Measurements from ENCODE around the gene RIMS1.

Gene RIMS1, protein sequence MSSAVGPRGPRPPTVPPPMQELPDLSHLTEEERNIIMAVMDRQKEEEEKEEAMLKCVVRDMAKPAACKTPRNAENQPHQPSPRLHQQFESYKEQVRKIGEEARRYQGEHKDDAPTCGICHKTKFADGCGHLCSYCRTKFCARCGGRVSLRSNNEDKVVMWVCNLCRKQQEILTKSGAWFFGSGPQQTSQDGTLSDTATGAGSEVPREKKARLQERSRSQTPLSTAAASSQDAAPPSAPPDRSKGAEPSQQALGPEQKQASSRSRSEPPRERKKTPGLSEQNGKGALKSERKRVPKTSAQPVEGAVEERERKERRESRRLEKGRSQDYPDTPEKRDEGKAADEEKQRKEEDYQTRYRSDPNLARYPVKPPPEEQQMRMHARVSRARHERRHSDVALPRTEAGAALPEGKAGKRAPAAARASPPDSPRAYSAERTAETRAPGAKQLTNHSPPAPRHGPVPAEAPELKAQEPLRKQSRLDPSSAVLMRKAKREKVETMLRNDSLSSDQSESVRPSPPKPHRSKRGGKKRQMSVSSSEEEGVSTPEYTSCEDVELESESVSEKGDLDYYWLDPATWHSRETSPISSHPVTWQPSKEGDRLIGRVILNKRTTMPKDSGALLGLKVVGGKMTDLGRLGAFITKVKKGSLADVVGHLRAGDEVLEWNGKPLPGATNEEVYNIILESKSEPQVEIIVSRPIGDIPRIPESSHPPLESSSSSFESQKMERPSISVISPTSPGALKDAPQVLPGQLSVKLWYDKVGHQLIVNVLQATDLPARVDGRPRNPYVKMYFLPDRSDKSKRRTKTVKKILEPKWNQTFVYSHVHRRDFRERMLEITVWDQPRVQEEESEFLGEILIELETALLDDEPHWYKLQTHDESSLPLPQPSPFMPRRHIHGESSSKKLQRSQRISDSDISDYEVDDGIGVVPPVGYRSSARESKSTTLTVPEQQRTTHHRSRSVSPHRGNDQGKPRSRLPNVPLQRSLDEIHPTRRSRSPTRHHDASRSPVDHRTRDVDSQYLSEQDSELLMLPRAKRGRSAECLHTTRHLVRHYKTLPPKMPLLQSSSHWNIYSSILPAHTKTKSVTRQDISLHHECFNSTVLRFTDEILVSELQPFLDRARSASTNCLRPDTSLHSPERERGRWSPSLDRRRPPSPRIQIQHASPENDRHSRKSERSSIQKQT (N-terminal part only)

DNA sequence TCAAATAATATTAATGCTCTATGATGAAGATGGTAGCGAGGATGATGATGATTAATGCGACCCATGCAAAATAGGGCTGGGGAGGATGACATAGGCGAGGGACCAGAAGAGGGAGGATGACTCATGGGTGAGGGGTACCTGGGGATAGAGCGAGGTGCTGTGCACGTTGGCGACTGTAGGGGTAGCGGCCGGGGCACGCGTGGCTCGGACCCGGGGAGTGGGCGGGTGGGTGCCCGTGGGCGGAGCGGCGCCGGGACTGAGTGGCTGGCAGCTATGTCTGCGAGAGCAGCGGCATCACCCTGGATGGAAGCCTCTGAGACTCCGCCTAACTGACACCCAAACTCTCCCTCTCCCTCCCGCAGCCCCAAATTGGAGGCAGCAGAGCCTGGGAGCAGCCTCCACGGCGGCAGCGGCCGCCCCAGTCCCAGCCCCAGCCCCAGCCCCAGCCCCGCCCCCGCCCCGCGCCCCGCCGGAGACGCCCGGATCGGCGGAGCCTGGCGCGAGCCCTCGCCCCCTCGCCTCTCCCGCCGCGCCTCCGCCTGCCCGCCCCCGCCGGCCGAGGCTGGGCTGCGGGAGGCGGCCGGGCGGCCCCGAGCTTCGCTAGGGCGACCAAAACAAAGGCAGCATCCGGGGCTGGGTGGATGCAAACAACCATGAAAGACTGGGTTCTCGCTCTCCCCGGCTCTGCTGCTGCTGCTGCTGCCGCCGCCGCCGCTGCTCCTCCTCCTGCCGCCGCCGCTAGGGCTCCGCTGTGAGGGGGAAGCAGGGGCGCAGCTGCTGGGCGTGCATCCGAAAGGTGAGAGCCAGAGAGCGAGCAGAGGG is at the start of gene RIMS1:
Gene RIMS1, plus strand, starts transcription at position 367 of the 822 bp plus-strand sequence. CDS start 474 bp downstream, outside the sequence.
- DNase-seq: no peak

DNA sequence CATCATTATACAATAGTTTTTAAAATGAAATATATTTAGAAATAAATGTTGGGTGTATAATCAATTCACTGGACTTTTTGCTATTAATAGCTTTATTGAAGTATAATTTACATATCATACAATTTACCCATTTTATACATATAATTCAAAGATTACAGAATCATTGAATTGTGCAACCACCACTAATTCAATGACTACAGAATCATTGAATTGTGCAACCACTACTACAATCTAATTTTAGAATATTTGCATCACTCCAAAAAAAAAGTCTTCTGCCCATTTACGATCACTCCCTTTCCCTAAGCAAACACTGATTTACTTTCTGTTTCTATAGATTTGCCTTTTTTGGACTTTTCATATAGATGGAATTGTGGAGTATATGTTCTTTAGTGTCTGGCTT is 35.1 kb upstream of the RIMS1 start:
- DNase-seq: no peak

DNA sequence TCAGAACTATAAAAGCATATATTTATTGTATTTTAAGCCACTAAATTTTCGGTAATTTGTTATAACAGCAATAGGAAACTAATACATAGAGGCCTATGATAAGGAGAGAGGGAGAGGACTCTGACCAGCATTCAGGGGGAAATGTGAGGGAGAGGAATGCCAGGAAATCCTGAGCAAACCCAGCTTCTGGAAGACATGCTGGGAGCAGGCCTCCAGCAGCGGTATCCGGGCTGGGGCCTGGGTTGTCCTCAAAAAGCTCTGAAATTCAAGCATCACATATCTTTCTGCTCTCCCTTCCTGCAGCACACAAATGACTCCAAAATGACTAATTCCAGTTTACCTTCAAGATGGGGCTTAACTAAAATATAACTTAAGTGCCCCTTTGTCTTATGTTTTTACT is 33.4 kb upstream of the RIMS1 start:
- DNase-seq: no peak

DNA sequence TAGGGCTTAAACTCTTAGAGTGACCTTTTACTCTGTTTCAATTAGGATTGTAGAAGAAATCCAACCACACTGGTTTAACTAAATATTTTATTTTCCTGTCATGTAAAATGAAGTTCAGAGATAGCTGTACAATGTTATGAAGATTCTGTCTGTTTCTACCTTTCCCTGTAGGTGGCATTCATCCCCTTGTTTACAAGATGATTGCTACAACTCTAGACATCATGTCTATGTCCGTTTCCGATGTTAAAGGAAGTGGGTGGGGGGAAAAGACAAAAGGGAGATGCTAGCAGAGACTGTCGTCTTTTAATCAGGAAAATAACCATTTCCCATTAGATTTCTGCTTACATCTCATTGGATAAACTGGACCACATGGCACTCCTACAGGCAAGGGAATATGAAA is 30.9 kb upstream of the RIMS1 start:
- DNase-seq: no peak

DNA sequence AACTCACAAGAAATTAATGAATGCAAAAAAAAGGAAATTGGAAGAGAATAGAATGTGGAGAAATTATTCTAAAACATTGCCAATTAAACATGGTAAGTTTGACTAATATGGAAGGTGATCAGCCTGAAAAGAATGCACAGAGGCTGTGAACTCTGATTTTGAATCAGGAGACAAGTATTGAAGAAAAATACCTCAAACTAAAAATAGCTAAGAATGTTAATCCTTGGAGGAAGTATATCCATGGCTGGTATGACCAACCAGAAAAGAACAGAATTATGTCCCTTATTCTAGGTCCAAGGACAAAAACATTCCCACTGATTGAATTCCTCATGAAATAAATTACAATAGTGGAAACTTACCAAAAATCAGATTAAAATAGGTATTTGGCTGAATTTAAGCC is 7.3 kb upstream of the RIMS1 start:
- no peak for DNase-seq

DNA sequence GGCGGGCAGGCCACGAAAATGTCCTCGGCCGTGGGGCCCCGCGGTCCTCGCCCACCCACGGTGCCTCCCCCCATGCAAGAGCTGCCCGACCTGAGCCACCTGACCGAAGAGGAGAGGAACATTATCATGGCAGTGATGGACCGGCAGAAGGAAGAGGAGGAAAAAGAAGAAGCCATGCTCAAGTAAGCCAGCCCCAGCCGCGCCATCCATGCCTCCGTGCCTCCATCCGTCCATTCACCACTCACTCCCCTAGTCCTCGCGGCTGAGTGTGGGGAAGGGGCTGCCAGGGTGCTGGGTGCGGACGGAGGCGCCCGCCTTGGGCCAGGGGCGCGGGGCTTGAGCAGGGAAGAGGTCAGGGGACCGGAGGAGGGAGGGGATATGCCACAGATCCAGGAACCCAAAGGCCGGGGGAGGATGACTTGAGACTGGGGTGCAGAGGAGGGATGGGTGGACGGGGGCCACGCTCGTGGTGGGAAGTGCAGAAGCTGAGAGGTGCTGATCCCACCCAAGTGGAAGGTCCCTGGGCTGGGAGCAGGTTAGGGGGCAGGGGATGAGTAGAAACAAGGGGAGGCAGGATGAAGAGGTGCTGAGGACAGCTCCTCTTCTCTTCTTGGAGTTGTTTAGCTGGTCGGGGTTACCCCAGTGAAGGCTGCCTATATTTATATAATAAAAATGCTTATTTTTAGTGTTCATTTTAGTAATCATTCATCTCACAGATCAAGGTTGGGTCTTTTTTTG is 825 bp downstream of the RIMS1 start:
- no peak for DNase-seq

DNA sequence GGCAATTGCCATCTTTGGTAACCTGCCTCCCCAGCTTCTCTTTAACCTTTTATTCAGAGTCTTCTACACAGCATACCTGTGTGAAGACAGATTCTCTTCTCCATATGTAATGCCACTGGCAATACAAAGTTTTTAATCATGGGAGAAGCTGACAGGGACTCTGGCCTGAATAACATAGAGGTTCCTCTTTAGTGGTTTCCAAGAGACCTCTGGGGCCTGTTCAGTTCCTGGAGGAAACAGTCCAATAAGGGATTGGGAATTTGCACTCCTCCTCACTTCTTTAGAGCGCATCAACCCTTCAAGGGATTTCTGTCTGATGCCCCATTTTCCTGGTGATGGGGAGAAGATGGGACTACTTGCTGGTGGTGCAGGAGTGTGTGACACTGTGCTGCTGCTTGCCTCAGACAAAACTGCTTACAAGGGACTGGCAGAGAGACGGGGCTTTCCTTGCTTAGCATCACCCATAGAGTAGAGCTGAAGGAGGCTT is 1.4 kb downstream of the RIMS1 start:
- no peak for DNase-seq

DNA sequence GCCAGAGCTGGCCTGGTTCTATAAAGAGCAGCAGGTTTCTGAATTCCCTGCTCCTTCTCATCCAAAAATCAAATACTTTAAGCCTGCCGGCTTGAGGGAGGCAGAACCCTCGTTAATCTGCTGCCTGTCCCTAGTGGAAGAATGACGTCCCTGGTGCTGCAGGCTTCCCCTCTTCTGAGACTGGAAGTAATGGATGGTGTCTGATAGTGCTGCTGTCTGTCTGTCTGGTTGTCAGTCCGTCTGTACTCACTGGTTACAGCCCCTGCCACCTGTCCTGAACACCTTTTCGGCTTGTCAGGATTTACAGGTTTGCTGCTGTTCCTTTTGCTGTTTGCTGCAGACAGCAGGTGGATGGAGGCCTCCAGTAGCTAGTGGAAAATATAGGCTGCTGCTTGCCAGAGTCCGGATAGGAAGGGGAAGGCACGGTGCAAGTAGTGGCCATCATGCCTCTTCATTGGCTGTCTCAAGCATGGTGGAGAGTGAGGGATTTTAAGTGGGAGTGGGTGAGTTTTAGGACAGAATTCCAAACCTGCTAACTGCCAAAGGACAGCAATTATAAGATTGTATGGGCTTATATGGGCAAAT is 2.5 kb downstream of the RIMS1 start:
- DNase-seq: no peak

DNA sequence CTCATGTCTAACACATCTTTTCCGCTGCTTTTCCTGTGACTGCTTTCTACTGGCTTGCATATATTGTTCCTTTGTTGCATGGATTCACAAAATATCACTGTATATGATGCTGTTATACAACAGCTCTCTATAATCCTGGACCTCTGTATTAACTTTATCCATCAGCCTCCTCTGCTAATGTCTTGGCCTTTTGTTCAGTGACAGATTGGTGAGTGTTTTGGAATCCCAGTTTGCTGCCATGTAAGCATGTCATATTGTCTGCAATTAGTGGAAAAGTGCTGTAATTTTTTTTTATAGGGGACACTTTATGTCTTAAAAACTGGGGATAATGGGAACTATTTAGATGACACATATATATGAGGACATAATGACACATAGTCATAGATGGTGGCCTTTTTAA is 3.0 kb downstream of the RIMS1 start:
- no peak for DNase-seq

DNA sequence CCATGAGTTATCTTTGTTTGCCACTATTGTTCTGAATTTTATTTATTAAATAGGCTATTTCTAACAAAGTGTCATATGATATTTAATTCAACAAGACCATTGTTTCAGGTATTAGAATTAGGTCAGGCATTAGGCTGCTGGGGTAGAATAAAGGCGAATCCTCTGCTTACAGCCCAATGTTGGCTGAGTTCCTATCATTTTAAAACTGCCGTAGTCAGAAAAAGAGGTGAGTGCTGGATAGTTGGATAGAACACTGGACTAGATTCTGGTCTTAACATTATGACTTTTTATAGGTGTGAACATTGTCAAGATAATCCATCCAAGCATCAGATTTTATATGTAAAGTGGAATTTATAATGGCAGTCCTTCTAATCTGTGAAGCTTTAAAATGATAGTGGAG is 6.3 kb downstream of the RIMS1 start:
- no peak for DNase-seq

DNA sequence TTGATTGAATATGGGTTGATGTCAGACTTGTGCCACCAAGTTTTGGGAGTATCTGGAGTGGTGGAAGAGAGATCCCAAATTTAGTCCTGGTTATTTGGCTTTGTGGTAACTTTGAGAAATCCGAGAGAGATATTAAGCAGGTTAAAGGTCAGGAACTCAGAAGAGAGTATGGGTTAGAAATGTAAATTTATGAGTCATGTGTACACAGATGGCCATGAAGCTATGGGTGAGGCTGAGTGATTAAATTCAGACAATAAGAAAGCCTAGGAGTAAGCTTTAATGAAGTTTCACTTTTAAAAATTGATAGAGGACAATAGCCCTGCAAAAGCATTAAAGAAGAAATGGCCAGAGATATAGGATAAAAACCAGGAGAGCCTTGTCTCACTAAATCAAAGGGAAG is 14.3 kb downstream of the RIMS1 start:
- DNase-seq: no peak

DNA sequence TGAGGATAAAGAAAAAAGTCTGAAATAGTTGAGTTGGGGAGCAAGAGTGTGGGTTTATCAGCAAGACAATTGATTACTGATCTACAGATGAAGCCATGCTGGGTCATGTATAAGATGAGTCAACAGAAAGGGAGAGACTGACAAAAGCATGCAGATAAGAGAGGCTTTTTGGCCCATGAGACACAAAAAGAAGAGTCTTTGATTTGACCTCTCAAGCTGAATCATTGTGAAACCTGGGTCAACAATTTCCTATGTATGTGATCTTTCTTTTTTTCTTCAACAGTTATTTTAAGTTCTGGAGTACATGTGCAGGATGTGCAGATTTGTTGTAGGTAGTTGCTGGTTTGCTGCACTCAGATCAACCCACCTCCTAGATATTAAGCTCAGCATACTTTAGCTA is 15.9 kb downstream of the RIMS1 start:
- DNase-seq: no peak

DNA sequence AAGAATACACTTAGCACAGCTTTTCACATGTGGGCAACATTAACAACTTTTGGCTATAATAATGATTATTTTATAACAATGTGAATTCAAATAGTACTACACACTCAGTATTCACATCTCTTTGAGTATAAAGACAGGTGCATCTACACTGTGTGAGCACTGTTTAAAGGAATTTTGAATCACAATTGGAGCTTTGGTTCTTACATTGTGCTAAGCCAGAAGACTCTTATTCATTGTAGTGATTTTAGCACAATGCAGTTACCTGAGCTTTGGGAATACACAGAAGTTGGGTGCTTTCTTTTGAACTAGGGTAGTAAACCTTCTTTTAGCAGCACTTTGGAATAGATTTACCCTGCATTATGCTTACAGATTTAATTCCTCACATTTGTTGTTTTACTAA is 20.5 kb downstream of the RIMS1 start:
- no peak for DNase-seq

DNA sequence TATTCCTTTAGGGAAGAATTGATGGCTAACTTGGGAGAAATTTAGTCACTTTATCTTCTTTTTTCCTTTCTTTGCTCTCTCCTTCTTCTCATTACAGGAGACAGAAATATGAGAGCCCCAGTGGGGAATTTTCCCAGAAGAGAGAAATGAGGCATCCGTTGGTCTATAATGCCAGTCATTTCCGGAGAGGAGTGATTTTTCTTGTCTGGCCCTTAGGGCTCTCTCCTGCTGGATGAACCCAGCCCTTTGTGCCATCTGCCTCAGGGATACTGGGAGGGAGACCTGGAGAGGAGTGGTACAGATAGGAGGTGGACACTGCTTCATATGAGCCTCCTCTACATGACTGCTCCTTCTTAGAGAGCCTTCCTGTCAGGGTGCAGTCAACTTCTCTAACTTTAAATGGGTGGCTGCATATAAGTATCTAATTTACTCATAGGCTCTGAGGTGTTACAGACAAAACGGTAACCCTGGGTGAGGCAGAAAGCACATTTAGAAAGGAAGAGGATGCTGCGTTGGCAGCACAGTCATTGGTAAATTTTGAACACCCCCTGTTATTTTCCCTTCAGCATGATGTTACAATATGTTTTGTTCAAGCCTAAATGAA is 21.9 kb downstream of the RIMS1 start:
- no peak for DNase-seq

DNA sequence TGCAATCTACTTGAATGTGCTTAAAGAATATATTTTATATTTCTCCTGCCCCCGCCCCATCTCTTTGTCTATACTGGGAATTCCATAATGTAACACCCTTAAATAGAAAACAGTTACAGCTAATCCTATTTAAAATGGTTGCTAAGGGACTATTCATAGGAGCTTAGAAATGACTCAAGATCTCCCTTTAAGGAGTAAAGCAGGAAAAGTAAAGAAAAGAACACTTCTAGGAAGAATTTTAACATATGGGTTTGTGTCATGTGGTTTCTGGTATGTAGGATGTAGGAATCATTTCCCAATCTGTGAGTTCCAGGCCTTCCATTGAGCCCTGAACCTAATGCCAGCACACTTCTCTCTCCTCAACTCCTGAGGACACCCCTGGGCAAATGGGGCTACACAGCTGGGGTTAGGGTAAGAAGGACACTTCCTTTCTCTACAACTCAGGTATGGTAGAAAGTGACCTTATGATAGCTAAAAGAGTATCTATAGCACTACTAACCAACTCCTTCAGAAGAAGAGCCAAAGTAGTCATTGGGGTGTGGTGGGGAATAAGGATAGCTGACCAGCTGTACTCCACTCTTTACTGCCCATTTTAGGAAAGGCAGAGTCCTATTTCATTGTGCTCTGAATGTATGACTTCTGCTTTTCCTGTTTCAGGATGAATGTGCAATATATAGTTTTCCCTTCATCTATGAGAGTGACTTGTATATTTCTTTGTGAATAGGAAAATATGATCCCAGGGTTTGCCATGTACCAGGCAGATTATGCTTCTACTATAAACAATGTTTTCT is 27.3 kb downstream of the RIMS1 start:
- no peak for DNase-seq

DNA sequence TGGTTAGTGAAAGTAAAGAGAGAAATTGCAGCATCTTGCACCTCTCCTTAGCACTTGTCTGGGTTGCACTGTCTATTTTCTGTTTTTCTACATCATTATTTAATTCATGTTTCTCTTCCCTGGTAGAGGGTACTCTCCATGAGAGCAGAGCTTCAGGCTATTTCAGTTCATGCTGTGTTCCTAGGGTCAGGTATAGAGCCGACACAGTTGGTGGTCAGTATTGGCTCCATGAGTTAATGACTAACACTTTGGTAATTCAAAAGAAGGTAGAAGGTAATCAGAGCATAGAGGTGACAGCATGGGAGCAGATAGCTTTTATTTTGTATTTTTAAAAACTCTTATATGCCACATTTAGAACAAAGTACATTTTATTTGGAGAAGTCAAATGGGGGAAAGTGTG is 42.7 kb downstream of the RIMS1 start:
- no peak for DNase-seq

DNA sequence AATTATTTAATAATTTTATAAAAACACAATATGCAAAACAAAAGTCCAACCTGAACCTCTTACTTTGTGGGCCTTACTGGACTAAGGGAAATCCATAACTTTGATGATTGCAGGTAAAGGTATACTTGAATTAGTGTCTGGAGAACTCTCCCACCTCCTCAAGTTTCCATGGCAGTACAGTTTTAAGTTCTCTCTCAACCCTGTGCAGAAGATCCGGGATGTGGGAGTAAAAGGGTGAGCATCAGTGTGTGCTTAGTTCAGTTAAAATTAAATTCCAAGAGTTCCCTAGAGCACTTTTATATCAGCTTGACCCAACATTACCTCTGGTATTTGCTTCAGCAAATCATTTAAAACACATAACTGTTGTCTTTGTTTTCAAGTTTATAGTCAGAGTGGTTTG is 47.5 kb downstream of the RIMS1 start:
- no peak for DNase-seq

DNA sequence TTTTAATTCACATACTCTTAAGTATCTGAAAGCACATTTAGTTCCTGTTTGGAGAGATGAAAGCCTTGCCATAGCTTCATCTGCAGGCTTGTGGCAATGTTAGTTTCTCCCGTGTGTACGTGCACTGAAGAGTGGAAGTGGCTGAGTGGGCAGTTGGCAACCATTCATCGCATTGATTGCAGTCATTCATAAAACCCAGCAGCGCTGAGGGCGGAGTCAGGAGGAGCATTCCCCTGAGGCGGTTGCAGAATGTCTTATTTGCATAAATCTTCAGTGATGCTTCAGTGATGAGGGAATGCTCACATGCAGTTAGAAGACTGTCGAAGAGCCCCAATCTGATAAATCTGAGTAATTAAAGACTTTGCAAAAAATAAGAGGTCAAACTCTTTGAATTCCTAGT is 79.1 kb downstream of the RIMS1 start:
- no peak for DNase-seq

DNA sequence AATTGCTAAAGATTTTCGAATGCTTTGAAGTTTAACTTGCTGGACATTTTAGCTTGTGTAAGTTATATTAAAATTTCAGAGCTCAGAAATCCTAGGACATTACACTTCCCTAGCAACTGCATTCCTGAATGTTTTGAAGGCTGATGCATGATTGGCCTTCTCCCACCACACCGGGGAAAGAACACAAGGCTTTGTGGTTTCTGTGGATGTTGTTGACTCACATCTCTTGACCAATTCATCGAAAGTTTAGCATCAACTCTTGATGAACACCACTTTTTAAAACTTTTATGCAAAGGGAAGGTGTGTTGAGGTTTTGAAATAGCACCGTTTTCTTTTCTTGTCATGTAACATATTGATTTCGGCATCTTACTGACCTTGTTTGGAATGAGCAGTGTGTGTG is 81.1 kb downstream of the RIMS1 start:
- DNase-seq: no peak

DNA sequence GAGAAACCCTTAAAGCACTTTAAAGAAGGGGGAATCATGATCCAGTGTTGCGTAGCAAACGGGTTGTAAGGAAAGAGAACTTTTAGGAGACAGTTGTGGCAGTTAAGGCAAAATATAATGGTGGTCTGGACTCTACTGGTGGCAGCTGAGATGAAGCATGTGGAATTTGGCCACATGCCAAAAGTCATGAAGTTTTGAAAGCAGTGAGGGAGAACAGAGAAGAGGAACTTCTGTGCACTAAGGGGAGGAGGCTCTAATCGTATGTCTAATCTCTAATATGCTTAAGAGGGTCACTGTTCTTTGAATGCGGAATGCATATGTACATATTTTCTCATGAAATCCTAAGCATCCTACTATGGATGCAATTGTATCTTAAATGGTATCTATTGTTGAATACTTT is 91.5 kb downstream of the RIMS1 start:
- DNase-seq: no peak
